ENCODE data around the gene WDR53. TPM values are rescaled to one million over a fixed set of nuclear protein-coding genes. Genes with fewer than 3 reads are reported as not detected.
A peak's percentile ranks its signal among the peaks of the same experiment; 100 is the strongest.
"Not testable (repeated sequence)": the region's sequence is repeated elsewhere in the genome, so short reads cannot be mapped to it uniquely, and the experiment has no call there.

Gene WDR53
- total RNA-seq, 2 experiments from 2014 or later, result 27.3 to 27.5 TPM

GRCh38 chr3:196546537-196546936 lies 21.8 kb downstream of the WDR53 start:
- Mint-ChIP-seq H3K9me3 (peaks cover 13% of the 10 kb centered on the region), H3K27me3 (no peaks in the 10 kb centered on the region), H3K27ac (no peak overlapping the region), H3K4me1 (no peaks in the 10 kb centered on the region), H3K4me3 (no peak overlapping the region), H3K36me3 (peaks cover 7% of the 10 kb centered on the region)
- no peak for DNase-seq

GRCh38 chr3:196544491-196544992 lies 23.8 kb downstream of the WDR53 start:
- H3K27ac Mint-ChIP-seq, result no peak overlapping the region
- H3K4me3 Mint-ChIP-seq, result no peak overlapping the region
- no peaks in the 10 kb centered on the region for H3K27me3 Mint-ChIP-seq
- H3K9me3 Mint-ChIP-seq, result peaks cover 5% of the 10 kb centered on the region
- no peaks in the 10 kb centered on the region for H3K4me1 Mint-ChIP-seq
- H3K36me3 Mint-ChIP-seq, result peaks cover 2% of the 10 kb centered on the region
- DNase-seq, result no peak

GRCh38 chr3:196541684-196542445 lies 26.5 kb downstream of the WDR53 start:
- DNase-seq, result no peak
- peaks cover 6% of the 10 kb centered on the region for H3K27me3 Mint-ChIP-seq

GRCh38 chr3:196537319-196537984 lies 30.9 kb downstream of the WDR53 start:
- Mint-ChIP-seq H3K4me3 (no peak overlapping the region), H3K9me3 (no peaks in the 10 kb centered on the region), H3K27ac (no peak overlapping the region), H3K4me1 (peaks cover 3% of the 10 kb centered on the region), H3K36me3 (no peaks in the 10 kb centered on the region), H3K27me3 (peaks cover 6% of the 10 kb centered on the region)
- peak; percentile 35 for DNase-seq

More at GRCh38 chr3:196541684-196542445, 26.5 kb downstream of the WDR53 start:
- H3K4me3 Mint-ChIP-seq, result no peak overlapping the region
- H3K36me3 Mint-ChIP-seq, result no peaks in the 10 kb centered on the region
- no peaks in the 10 kb centered on the region for H3K9me3 Mint-ChIP-seq
- H3K4me1 Mint-ChIP-seq, result peaks cover 3% of the 10 kb centered on the region
- no peak overlapping the region for H3K27ac Mint-ChIP-seq

- DNase-seq, result no peak
- no peaks in the 10 kb centered on the region for H3K36me3 Mint-ChIP-seq
- no peak overlapping the region for H3K27ac Mint-ChIP-seq
- peaks cover 3% of the 10 kb centered on the region for H3K4me1 Mint-ChIP-seq
- H3K9me3 Mint-ChIP-seq, result peaks cover 1% of the 10 kb centered on the region
- no peak overlapping the region for H3K4me3 Mint-ChIP-seq
- H3K27me3 Mint-ChIP-seq, result peaks cover 25% of the 10 kb centered on the region
Observed at GRCh38 chr3:196533260-196533681, 35.1 kb downstream of the WDR53 start.

GRCh38 chr3:196531418-196531817 lies 36.9 kb downstream of the WDR53 start:
- no peak overlapping the region for H3K4me3 Mint-ChIP-seq
- H3K27me3 Mint-ChIP-seq, result peaks cover 26% of the 10 kb centered on the region
- peaks cover 2% of the 10 kb centered on the region for H3K4me1 Mint-ChIP-seq
- DNase-seq, result no peak
- no peak overlapping the region for H3K27ac Mint-ChIP-seq
- peaks cover 1% of the 10 kb centered on the region for H3K9me3 Mint-ChIP-seq
- no peaks in the 10 kb centered on the region for H3K36me3 Mint-ChIP-seq

GRCh38 chr3:196528639-196529233 lies 39.6 kb downstream of the WDR53 start:
- Mint-ChIP-seq H3K27ac (no peak overlapping the region), H3K36me3 (no peaks in the 10 kb centered on the region), H3K4me1 (peaks cover 2% of the 10 kb centered on the region), H3K27me3 (peaks cover 32% of the 10 kb centered on the region), H3K4me3 (peak overlapping the region; percentile 68), H3K9me3 (peaks cover 1% of the 10 kb centered on the region)
- peak; percentile 89 for DNase-seq

GRCh38 chr3:196525141-196525540 lies 43.2 kb downstream of the WDR53 start:
- DNase-seq, result no peak
- peaks cover 17% of the 10 kb centered on the region for H3K27me3 Mint-ChIP-seq
- no peak overlapping the region for H3K4me3 Mint-ChIP-seq
- peaks cover 20% of the 10 kb centered on the region for H3K9me3 Mint-ChIP-seq
- peaks cover 12% of the 10 kb centered on the region for H3K36me3 Mint-ChIP-seq
- no peak overlapping the region for H3K27ac Mint-ChIP-seq
- peaks cover 2% of the 10 kb centered on the region for H3K4me1 Mint-ChIP-seq

GRCh38 chr3:196524527-196524926 lies 43.8 kb downstream of the WDR53 start:
- Mint-ChIP-seq H3K36me3 (peaks cover 12% of the 10 kb centered on the region), H3K9me3 (peaks cover 24% of the 10 kb centered on the region), H3K27ac (no peak overlapping the region), H3K4me1 (peaks cover 2% of the 10 kb centered on the region), H3K4me3 (no peak overlapping the region), H3K27me3 (peaks cover 17% of the 10 kb centered on the region)
- DNase-seq, result no peak

- H3K4me3 Mint-ChIP-seq, result no peak overlapping the region
- H3K9me3 Mint-ChIP-seq, result peaks cover 31% of the 10 kb centered on the region
- peaks cover 2% of the 10 kb centered on the region for H3K4me1 Mint-ChIP-seq
- H3K27me3 Mint-ChIP-seq, result peaks cover 11% of the 10 kb centered on the region
- DNase-seq, result no peak
- no peak overlapping the region for H3K27ac Mint-ChIP-seq
- peaks cover 12% of the 10 kb centered on the region for H3K36me3 Mint-ChIP-seq
Observed at GRCh38 chr3:196523841-196524240, 44.5 kb downstream of the WDR53 start.

- H3K27ac Mint-ChIP-seq, H3K4me1 Mint-ChIP-seq, H3K4me3 Mint-ChIP-seq, DNase-seq, H3K27me3 Mint-ChIP-seq: not testable (repeated sequence)
- Mint-ChIP-seq H3K36me3 (peaks cover 12% of the 10 kb centered on the region), H3K9me3 (peaks cover 38% of the 10 kb centered on the region)
Observed at GRCh38 chr3:196521291-196521690, 47.1 kb downstream of the WDR53 start.

GRCh38 chr3:196519718-196520082 lies 48.7 kb downstream of the WDR53 start:
- Mint-ChIP-seq H3K9me3 (peaks cover 46% of the 10 kb centered on the region), H3K4me3 (no peak overlapping the region), H3K27ac (no peak overlapping the region), H3K4me1 (no peaks in the 10 kb centered on the region), H3K36me3 (peaks cover 12% of the 10 kb centered on the region), H3K27me3 (no peaks in the 10 kb centered on the region)
- no peak for DNase-seq

GRCh38 chr3:196518966-196519717 lies 49.2 kb downstream of the WDR53 start:
- H3K27ac Mint-ChIP-seq, result no peak overlapping the region
- no peak overlapping the region for H3K4me3 Mint-ChIP-seq
- H3K36me3 Mint-ChIP-seq, result peaks cover 12% of the 10 kb centered on the region
- no peaks in the 10 kb centered on the region for H3K4me1 Mint-ChIP-seq
- H3K27me3 Mint-ChIP-seq, result no peaks in the 10 kb centered on the region
- H3K9me3 Mint-ChIP-seq, result peaks cover 46% of the 10 kb centered on the region
- no peak for DNase-seq

GRCh38 chr3:196517919-196518318 lies 50.4 kb downstream of the WDR53 start:
- Mint-ChIP-seq H3K27me3 (no peaks in the 10 kb centered on the region), H3K36me3 (peaks cover 14% of the 10 kb centered on the region), H3K9me3 (peaks cover 46% of the 10 kb centered on the region), H3K4me1 (no peaks in the 10 kb centered on the region), H3K27ac (no peak overlapping the region), H3K4me3 (no peak overlapping the region)
- DNase-seq, result no peak

Data from activated naive CD8-positive, alpha-beta T cell treated with anti-CD3 and anti-CD28 coated beads for 36 hours (primary cell).